Endothelial cell of umbilical vein (primary cell): ENCODE measurements around the gene TMEM129.

Experiments
- CTCF ChIP-seq, 2 donors: IDR thresholded peaks; 1 replicate in 1 of 2; 2 replicates in 1 of 2; pipeline ENCODE4 v1.5.1; 2011; ENCODE audit warnings: low read length in 2 of 2, mild to moderate bottlenecking in 2 of 2, moderate library complexity in 2 of 2, control low read depth in 1 of 2, inconsistent platforms in 1 of 2, low read depth in 1 of 2; ENCODE audit not compliant: insufficient read depth in 1 of 2; ENCODE audit errors: extremely low read depth in 1 of 2
- EZH2 ChIP-seq: IDR thresholded peaks from 2 replicates; pipeline ENCODE4 v1.6.1; 2012; ENCODE audit warnings: borderline replicate concordance, low read depth, mild to moderate bottlenecking, moderate library complexity, low read length, inconsistent platforms; ENCODE audit not compliant: severe bottlenecking
- FOS ChIP-seq: IDR thresholded peaks from 2 replicates; pipeline ENCODE4 v1.6.1; 2011; ENCODE audit warnings: mild to moderate bottlenecking, low read length, moderate library complexity, borderline replicate concordance; ENCODE audit not compliant: insufficient read depth
- JUN ChIP-seq: IDR thresholded peaks from 2 replicates; pipeline ENCODE4 v1.6.1; 2011; ENCODE audit warnings: borderline replicate concordance, low read depth; ENCODE audit not compliant: insufficient read length, insufficient read depth
- MAX ChIP-seq: IDR thresholded peaks from 2 replicates; pipeline ENCODE4 v1.6.1; 2011; ENCODE audit not compliant: insufficient read depth, insufficient read length
- MYC ChIP-seq: IDR thresholded peaks from one replicate; pipeline ENCODE4 v1.6.1; 2011; ENCODE audit warnings: mild to moderate bottlenecking, low read depth, low read length
- POLR2A ChIP-seq: IDR thresholded peaks from 2 replicates; pipeline ENCODE4 v1.6.1; 2012; ENCODE audit warnings: low read depth, mild to moderate bottlenecking, control low read depth, low read length
- POLR2AphosphoS5 ChIP-seq: IDR thresholded peaks from 2 replicates; pipeline ENCODE4 v1.6.1; 2012; ENCODE audit warnings: low read depth, mild to moderate bottlenecking, control low read depth, low read length, moderate library complexity; ENCODE audit not compliant: insufficient read depth

- no peak for TF ChIP-seq POLR2AphosphoS5
- peak; percentile 97 to 98 for TF ChIP-seq CTCF (IDR thresholded peaks at IDR 0.05; ENCODE audit: extremely low read depth in 1 of 2, insufficient read depth in 1 of 2, low read depth in 1 of 2, low read length in 2 of 2)
- no peak for TF ChIP-seq POLR2A
- TF ChIP-seq MAX: no peak
- no peak for TF ChIP-seq MYC
- no peak for TF ChIP-seq FOS
- TF ChIP-seq JUN: no peak
- no peak for TF ChIP-seq EZH2
Observed at GRCh38 chr4:1726146-1726934, 5.2 kb upstream of the TMEM129 start.
